K562 (cell line): ENCODE measurements around the gene AMZ1. TPM values are rescaled to one million over a fixed set of nuclear protein-coding genes. Genes with fewer than 3 reads are reported as not detected.

ENCODE experiments used
- ARID4B ChIP-seq: sonication (generic); formaldehyde crosslinking; IDR thresholded peaks from 2 replicates; pipeline ENCODE4 v1.8.0; 2022; ENCODE audit warnings: mild to moderate bottlenecking, missing genetic modification reagents
- CTCFL ChIP-seq: IDR thresholded peaks from 2 replicates; pipeline ENCODE4 v1.6.1; 2011; ENCODE audit warnings: borderline replicate concordance, low read depth, mild to moderate bottlenecking, moderate library complexity, low read length; ENCODE audit not compliant: insufficient read depth, poor library complexity, severe bottlenecking
- E2F6 ChIP-seq, 2 experiments: IDR thresholded peaks; 2 replicates each; pipeline ENCODE4 v1.6.1; 2011; ENCODE audit warnings: borderline replicate concordance in 1 of 2, control low read depth in 1 of 2, low read depth in 1 of 2, low read length in 1 of 2, mild to moderate bottlenecking in 1 of 2, mixed read lengths in 1 of 2, moderate library complexity in 1 of 2; ENCODE audit not compliant: insufficient read depth in 1 of 2, insufficient read length in 1 of 2, poor library complexity in 1 of 2, severe bottlenecking in 1 of 2; ENCODE audit errors: extremely low read depth in 1 of 2
- FOXA3 ChIP-seq, 2 experiments: fragments of 450-650 bp in 1 of 2; sonication (generic) in 1 of 2; formaldehyde crosslinking; IDR thresholded peaks in 1 of 2; conservative IDR thresholded peaks in 1 of 2; 2 replicates each; pipeline versions ENCODE4 v1.4.0 to v1.8.0; 2020 to 2022; ENCODE audit warnings: mild to moderate bottlenecking in 2 of 2, missing genetic modification reagents in 1 of 2
- LARP7 ChIP-seq: fragments of 450-650 bp; IDR thresholded peaks from 2 replicates; pipeline ENCODE4 v1.6.1; 2016
- MXD1 ChIP-seq: fragments of 250-450 bp; sonication (Bioruptor Pico); IDR thresholded peaks from 2 replicates; pipeline ENCODE4 v1.8.0; 2021; ENCODE audit warnings: borderline replicate concordance, mild to moderate bottlenecking, moderate library complexity; ENCODE audit not compliant: poor library complexity, severe bottlenecking
- MYC ChIP-seq, 2 experiments: fragments of 250-450 bp in 1 of 2; sonication (Bioruptor Pico) in 1 of 2; IDR thresholded peaks; 2 replicates each; pipeline versions ENCODE4 v1.5.1 to v1.6.1; 2012 to 2021; ENCODE audit warnings: low read depth in 2 of 2, borderline replicate concordance in 1 of 2, improper control_type of control experiment in 1 of 2, low read length in 1 of 2, mild to moderate bottlenecking in 1 of 2, moderate library complexity in 1 of 2
- ZFX ChIP-seq: sonication (generic); formaldehyde crosslinking; IDR thresholded peaks from 2 replicates; pipeline ENCODE4 v1.8.0; 2022; ENCODE audit warnings: mild to moderate bottlenecking, missing genetic modification reagents, moderate library complexity
- polyA plus RNA-seq, 8 experiments: library from polyadenylated mRNA; depleted of rRNA in 4 of 8; stranded (reverse) in 5 of 8; unstranded in 3 of 8; fragments of >200 nt; fragmentation: Nextera tagmentation in 2 of 8; fragmentation: Illumina TruSeq in 1 of 8; extraction: Ambion mirVana in 2 of 8; extraction: Trizol in 1 of 8; gene quantifications; 2 replicates each; pipeline versions ENCODE4 v1.2.1 to v1.2.3, GENCODE V29; 2011 to 2014; ENCODE audit warnings: inconsistent platforms in 1 of 8, missing spikeins in 1 of 8
- total RNA-seq, 7 experiments: library from RNA; depleted of rRNA in 6 of 7; stranded (reverse); fragments of >200 nt in 6 of 7; fragmentation: Illumina TruSeq in 2 of 7; extraction: Trizol in 2 of 7; gene quantifications; 2 replicates each; pipeline versions ENCODE4 v1.2.1 to v1.2.3, GENCODE V29; 2011 to 2021; ENCODE audit warnings: low replicate concordance in 1 of 7

Gene AMZ1
- total and polyA plus RNA-seq, 9 of the 15 experiments (the other 6 are each of a cell fraction or from before 2014, with no cell fraction given): not detected

GRCh38 chr7:2660359-2661095 is 27.5 kb upstream of the AMZ1 start (continued):
- TF ChIP-seq E2F6 (IDR thresholded peaks at IDR 0.05; ENCODE audit: borderline replicate concordance in 1 of 2, extremely low read depth in 1 of 2, insufficient read depth in 1 of 2, insufficient read length in 1 of 2, low read depth in 1 of 2, low read length in 1 of 2, poor library complexity in 1 of 2, severe bottlenecking in 1 of 2) (peak; percentile 86 to 87), CTCFL (peak; percentile 52), LARP7 (no peak), FOXA3 (CRISPR knock-in tag; conservative IDR thresholded peaks at IDR 0.05 in 1 of 2, IDR thresholded peaks at IDR 0.05 in 1 of 2) (peak in 1 of 2 experiments; percentile 64; a peak in 1 of 4 replicates), MXD1 (no peak), ARID4B (CRISPR knock-in tag) (peak; percentile 35; the same call in 1 of the 2 replicates), MYC (IDR thresholded peaks at IDR 0.05; ENCODE audit: low read depth, low read length) (peak; percentile 64; the same call in 1 of the 2 replicates), MYC (CRISPR knock-in tag; IDR thresholded peaks at IDR 0.05; ENCODE audit: borderline replicate concordance, low read depth) (no peak), ZFX (CRISPR knock-in tag) (peak; percentile 40; the same call in 1 of the 2 replicates)
